A549 (cell line): ENCODE results near the gene BMP5.

ENCODE experiments used
- ZFP36 ChIP-seq: fragments of 450-650 bp; IDR thresholded peaks from 2 replicates; pipeline ENCODE4 v1.6.1; 2014; ENCODE audit warnings: borderline replicate concordance; ENCODE audit not compliant: partially characterized antibody
- ZNF302 ChIP-seq: fragments of 250-450 bp; sonication (Bioruptor Pico); IDR thresholded peaks from 2 replicates; pipeline ENCODE4 v1.9.0; 2021; ENCODE audit warnings: inconsistent platforms, mild to moderate bottlenecking, moderate library complexity
- TF ChIP-seq, protein P1 (sequence below): fragments of >200 bp; sonication (Bioruptor Twin); formaldehyde crosslinking; IDR thresholded peaks from 3 replicates; pipeline ENCODE4 v1.5.1; 2016

DNA sequence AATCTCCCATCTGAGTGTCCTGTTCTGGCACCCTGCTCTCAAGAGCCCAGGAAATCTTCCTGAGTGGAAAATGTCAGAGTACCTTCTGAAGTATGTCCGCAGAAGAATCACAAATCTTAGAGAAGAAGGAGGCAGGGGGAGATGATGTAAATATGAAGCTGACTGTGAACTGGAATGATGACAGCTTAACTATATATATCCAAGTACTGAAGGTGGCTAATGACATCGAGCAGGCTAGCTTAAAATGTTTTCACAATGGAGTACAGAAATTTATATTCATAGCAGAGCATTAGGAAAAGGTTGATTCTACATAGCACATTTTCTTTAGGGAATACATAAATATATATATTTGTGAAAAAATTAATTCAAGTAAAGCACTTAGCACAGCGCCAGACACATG, 64.3 kb downstream of the BMP5 start:
- TF ChIP-seq, protein P1, sequence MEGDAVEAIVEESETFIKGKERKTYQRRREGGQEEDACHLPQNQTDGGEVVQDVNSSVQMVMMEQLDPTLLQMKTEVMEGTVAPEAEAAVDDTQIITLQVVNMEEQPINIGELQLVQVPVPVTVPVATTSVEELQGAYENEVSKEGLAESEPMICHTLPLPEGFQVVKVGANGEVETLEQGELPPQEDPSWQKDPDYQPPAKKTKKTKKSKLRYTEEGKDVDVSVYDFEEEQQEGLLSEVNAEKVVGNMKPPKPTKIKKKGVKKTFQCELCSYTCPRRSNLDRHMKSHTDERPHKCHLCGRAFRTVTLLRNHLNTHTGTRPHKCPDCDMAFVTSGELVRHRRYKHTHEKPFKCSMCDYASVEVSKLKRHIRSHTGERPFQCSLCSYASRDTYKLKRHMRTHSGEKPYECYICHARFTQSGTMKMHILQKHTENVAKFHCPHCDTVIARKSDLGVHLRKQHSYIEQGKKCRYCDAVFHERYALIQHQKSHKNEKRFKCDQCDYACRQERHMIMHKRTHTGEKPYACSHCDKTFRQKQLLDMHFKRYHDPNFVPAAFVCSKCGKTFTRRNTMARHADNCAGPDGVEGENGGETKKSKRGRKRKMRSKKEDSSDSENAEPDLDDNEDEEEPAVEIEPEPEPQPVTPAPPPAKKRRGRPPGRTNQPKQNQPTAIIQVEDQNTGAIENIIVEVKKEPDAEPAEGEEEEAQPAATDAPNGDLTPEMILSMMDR, result no peak
- no peak for TF ChIP-seq ZFP36
- TF ChIP-seq ZNF302, result no peak
